MM.1S (cell line): Measurements from ENCODE around the gene DRG2.

ENCODE experiments used
- EZH2 ChIP-seq: fragments of 300-600 bp; sonication (generic); optimal IDR thresholded peaks from 2 replicates; pipeline ENCODE3; 2017; ENCODE audit warnings: low read depth, mild to moderate bottlenecking, antibody characterized with exemption, low read length, mixed read lengths
- TF ChIP-seq, protein P1 (sequence below): fragments of 300-600 bp; sonication (generic); IDR thresholded peaks from 2 replicates; pipeline ENCODE4 v1.5.1; 2016; ENCODE audit warnings: antibody characterized with exemption, low read length, mixed read lengths

DNA sequence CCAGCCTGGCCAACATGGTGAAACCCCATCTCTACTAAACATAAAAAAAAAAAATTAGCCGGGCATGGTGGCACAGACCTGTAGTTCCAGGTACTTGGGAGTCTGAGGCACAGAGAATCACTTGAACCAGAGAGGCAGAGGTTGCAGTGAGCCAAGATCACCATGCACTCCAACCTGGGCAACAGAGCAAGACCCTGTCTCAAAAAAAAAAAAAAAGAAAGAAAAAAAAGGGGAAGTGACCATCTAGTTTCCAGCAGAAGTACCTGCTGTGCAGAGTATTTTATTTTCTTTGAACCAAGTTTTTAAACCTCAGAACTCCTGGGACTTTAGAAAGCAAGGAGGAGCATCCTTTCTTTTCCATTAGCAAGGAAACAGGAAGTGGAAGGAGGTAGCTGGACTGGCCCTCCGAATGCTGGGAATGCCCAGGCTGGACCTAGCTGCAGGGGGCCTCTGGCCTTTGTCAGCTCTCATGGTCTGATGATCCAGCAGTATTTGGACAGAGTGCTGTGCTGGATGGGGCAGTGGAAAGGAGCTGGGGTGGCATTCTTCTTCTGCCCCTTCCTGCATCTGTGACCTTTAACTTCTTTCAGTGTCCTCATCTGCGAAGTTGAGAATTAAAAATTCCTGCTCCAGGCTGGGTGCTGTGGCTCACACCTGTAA, 41.9 kb upstream of the DRG2 start:
- no peak for TF ChIP-seq EZH2
- TF ChIP-seq, protein P1, sequence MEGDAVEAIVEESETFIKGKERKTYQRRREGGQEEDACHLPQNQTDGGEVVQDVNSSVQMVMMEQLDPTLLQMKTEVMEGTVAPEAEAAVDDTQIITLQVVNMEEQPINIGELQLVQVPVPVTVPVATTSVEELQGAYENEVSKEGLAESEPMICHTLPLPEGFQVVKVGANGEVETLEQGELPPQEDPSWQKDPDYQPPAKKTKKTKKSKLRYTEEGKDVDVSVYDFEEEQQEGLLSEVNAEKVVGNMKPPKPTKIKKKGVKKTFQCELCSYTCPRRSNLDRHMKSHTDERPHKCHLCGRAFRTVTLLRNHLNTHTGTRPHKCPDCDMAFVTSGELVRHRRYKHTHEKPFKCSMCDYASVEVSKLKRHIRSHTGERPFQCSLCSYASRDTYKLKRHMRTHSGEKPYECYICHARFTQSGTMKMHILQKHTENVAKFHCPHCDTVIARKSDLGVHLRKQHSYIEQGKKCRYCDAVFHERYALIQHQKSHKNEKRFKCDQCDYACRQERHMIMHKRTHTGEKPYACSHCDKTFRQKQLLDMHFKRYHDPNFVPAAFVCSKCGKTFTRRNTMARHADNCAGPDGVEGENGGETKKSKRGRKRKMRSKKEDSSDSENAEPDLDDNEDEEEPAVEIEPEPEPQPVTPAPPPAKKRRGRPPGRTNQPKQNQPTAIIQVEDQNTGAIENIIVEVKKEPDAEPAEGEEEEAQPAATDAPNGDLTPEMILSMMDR, result no peak
